ENCODE measurements around the gene SMOC1. TPM values are rescaled to one million over a fixed set of nuclear protein-coding genes. Genes with fewer than 3 reads are reported as not detected.

SMOC1 gene
- total and polyA plus RNA-seq, 2 of the 8 experiments (the other 6 are each of a cell fraction or from before 2014, with no cell fraction given): 1.6 to 2.4 TPM

DNA sequence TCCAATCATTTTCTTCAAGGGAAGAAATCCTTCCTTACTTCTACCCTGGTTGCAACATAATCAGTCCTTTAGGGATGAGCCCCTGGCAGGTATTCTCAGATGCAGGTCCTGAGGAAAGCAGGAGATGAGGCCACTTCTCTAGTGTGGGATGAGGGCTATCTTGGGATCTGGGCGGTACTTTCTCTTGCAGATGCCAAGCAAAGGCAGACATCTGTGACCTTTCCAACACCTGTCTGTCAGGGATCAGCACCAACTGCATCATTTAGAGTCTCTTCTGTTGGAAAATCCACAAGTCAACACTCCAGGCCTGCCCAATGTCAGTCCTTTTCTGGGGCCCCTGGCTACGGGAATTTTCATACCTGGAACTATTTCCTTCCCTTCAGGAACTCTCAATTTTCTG, 180.3 kb downstream of the SMOC1 start (continued):
- TF ChIP-seq, protein P1, sequence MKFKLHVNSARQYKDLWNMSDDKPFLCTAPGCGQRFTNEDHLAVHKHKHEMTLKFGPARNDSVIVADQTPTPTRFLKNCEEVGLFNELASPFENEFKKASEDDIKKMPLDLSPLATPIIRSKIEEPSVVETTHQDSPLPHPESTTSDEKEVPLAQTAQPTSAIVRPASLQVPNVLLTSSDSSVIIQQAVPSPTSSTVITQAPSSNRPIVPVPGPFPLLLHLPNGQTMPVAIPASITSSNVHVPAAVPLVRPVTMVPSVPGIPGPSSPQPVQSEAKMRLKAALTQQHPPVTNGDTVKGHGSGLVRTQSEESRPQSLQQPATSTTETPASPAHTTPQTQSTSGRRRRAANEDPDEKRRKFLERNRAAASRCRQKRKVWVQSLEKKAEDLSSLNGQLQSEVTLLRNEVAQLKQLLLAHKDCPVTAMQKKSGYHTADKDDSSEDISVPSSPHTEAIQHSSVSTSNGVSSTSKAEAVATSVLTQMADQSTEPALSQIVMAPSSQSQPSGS (IDR thresholded peaks at IDR 0.05; ENCODE audit: low read length): no peak
- TF ChIP-seq SP4 (IDR thresholded peaks at IDR 0.05; ENCODE audit: low read length): no peak
- TF ChIP-seq, protein P2, sequence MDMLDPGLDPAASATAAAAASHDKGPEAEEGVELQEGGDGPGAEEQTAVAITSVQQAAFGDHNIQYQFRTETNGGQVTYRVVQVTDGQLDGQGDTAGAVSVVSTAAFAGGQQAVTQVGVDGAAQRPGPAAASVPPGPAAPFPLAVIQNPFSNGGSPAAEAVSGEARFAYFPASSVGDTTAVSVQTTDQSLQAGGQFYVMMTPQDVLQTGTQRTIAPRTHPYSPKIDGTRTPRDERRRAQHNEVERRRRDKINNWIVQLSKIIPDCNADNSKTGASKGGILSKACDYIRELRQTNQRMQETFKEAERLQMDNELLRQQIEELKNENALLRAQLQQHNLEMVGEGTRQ (IDR thresholded peaks at IDR 0.05; ENCODE audit: low read length): no peak

Data from H1 (cell line).